CD14-positive monocyte (primary cell): Measurements from ENCODE around the gene APOL6. TPM values are rescaled to one million over a fixed set of nuclear protein-coding genes. Genes with fewer than 3 reads are reported as not detected.
A peak's percentile ranks its signal among the peaks of the same experiment; 100 is the strongest.
"Not testable (repeated sequence)": the region's sequence is repeated elsewhere in the genome, so short reads cannot be mapped to it uniquely, and the experiment has no call there.

ENCODE experiments used
- DNase-seq, 3 donors: peaks; one replicate each; pipeline ENCODE4 v3.0.0-alpha.2; 2011 to 2022
- H2AFZ ChIP-seq: 2 replicates; pipeline ENCODE4 v1.6.0; 2012; ENCODE audit warnings: mild to moderate bottlenecking, low read depth, low read length, inconsistent platforms; ENCODE audit not compliant: insufficient read depth, poor library complexity, severe bottlenecking
- H3K27ac ChIP-seq, 2 donors: 1 replicate in 1 of 2; 2 replicates in 1 of 2; pipeline ENCODE4 v1.5.1; 2012 to 2013; ENCODE audit warnings: low read length in 2 of 2, control low read depth in 1 of 2, inconsistent platforms in 1 of 2, low read depth in 1 of 2, mild to moderate bottlenecking in 1 of 2
- H3K27me3 ChIP-seq, 2 donors: one replicate each; pipeline versions ENCODE4 v1.6.0 to v1.6.1; 2011 to 2013; ENCODE audit warnings: low read length in 2 of 2; ENCODE audit not compliant: control insufficient read depth in 2 of 2, insufficient read depth in 2 of 2
- H3K36me3 ChIP-seq, 2 donors: replicated peaks in 1 of 2; 1 replicate in 1 of 2; 2 replicates in 1 of 2; pipeline versions ENCODE4 v1.5.1 to v1.6.1; 2012 to 2013; ENCODE audit warnings: low read length in 2 of 2, control low read depth in 1 of 2, inconsistent platforms in 1 of 2, mild to moderate bottlenecking in 1 of 2; ENCODE audit not compliant: insufficient read depth in 2 of 2, control insufficient read depth in 1 of 2
- H3K4me1 ChIP-seq, 2 donors: 1 replicate in 1 of 2; 2 replicates in 1 of 2; pipeline versions ENCODE4 v1.5.1 to v1.6.1; 2012 to 2013; ENCODE audit warnings: low read length in 2 of 2, control low read depth in 1 of 2, inconsistent platforms in 1 of 2, mild to moderate bottlenecking in 1 of 2, moderate library complexity in 1 of 2; ENCODE audit not compliant: insufficient read depth in 2 of 2, control insufficient read depth in 1 of 2
- H3K4me2 ChIP-seq: replicated peaks from 2 replicates; pipeline ENCODE3; 2012; ENCODE audit warnings: low read length, moderate library complexity, mild to moderate bottlenecking; ENCODE audit not compliant: poor library complexity, severe bottlenecking; ENCODE audit errors: extremely low read depth
- H3K4me3 ChIP-seq, 3 experiments: fragments of 200-600 bp in 1 of 3; sonication (generic) in 1 of 3; replicated peaks in 1 of 3; 1 replicate in 2 of 3; 2 replicates in 1 of 3; pipeline ENCODE4 v1.5.1; 2011 to 2013; ENCODE audit warnings: low read length in 3 of 3, mild to moderate bottlenecking in 3 of 3, control low read depth in 2 of 3, low read depth in 2 of 3, inconsistent platforms in 1 of 3, moderate library complexity in 1 of 3
- H3K79me2 ChIP-seq: 2 replicates; pipeline ENCODE4 v1.6.0; 2012; ENCODE audit warnings: mild to moderate bottlenecking, control low read depth, inconsistent platforms, low read length, moderate library complexity; ENCODE audit not compliant: insufficient read depth
- H3K9ac ChIP-seq: 2 replicates; pipeline ENCODE4 v1.6.0; 2017; ENCODE audit warnings: low read length, mild to moderate bottlenecking; ENCODE audit not compliant: insufficient read depth, poor library complexity, severe bottlenecking
- H3K9me3 ChIP-seq, 2 donors: replicated peaks in 1 of 2; 1 replicate in 1 of 2; 2 replicates in 1 of 2; pipeline versions ENCODE4 v1.5.1 to v1.6.1; 2012 to 2013; ENCODE audit warnings: low read length in 2 of 2, control low read depth in 1 of 2; ENCODE audit not compliant: control insufficient read depth in 1 of 2, insufficient read depth in 1 of 2
- H4K20me1 ChIP-seq: 2 replicates; pipeline ENCODE4 v1.6.0; 2012; ENCODE audit warnings: mild to moderate bottlenecking, low read length, control low read depth, moderate library complexity; ENCODE audit not compliant: insufficient read depth
- H3K27ac Mint-ChIP-seq, 7 donors: one replicate each; pipeline ENCODE4 v1.8.0; 2020; ENCODE audit warnings: mild to moderate bottlenecking in 7 of 7, mixed read lengths in 7 of 7, moderate library complexity in 6 of 7, inconsistent platforms in 2 of 7
- H3K27me3 Mint-ChIP-seq, 3 donors: one replicate each; pipeline ENCODE4 v1.8.0; 2021 to 2022; ENCODE audit warnings: low read depth in 3 of 3, mild to moderate bottlenecking in 3 of 3, mixed read lengths in 3 of 3, moderate library complexity in 3 of 3, inconsistent platforms in 1 of 3
- H3K36me3 Mint-ChIP-seq, 2 donors: one replicate each; pipeline ENCODE4 v1.8.0; 2020; ENCODE audit warnings: mixed read lengths in 2 of 2, inconsistent platforms in 1 of 2, mild to moderate bottlenecking in 1 of 2
- H3K4me1 Mint-ChIP-seq: one replicate; pipeline ENCODE4 v1.8.0; 2020; ENCODE audit warnings: mild to moderate bottlenecking, mixed read lengths
- H3K4me3 Mint-ChIP-seq, 2 donors: one replicate each; pipeline ENCODE4 v1.8.0; 2020; ENCODE audit warnings: mild to moderate bottlenecking in 2 of 2, mixed read lengths in 2 of 2, moderate library complexity in 1 of 2
- H3K9me3 Mint-ChIP-seq, 7 donors: one replicate each; pipeline ENCODE4 v1.8.0; 2020 to 2022; ENCODE audit warnings: mixed read lengths in 7 of 7, mild to moderate bottlenecking in 6 of 7, moderate library complexity in 6 of 7, inconsistent platforms in 2 of 7
- WGBS: methylation state at CpG from one replicate; pipeline ENCODE4 v1.1.5; 2013; ENCODE audit warnings: missing lambda C conversion rate; ENCODE audit not compliant: insufficient coverage; 5-methylcytosine and 5-hydroxymethylcytosine counted together
- intact Hi-C, 2 donors: fragments of 100-400 bp; cut with micrococcal nuclease; formaldehyde crosslinking; loops; one replicate each; pipeline versions ENCODE4 v1.15.0 to v1.15.1; 2023
- polyA plus RNA-seq, 3 donors: library from polyadenylated mRNA; depleted of rRNA in 1 of 3; unstranded in 2 of 3; stranded (reverse) in 1 of 3; fragments of 300-500 nt in 2 of 3; fragments of >200 nt in 1 of 3; fragmentation: Illumina TruSeq in 2 of 3; gene quantifications; 1 replicate in 2 of 3; 2 replicates in 1 of 3; pipeline ENCODE4 v1.2.3, GENCODE V29; 2012 to 2021
- TF ChIP-seq, protein P1 (sequence below): fragments of 200-600 bp; IDR thresholded peaks from one replicate; pipeline ENCODE4 v1.8.0; 2022; ENCODE audit warnings: antibody characterized with exemption, mild to moderate bottlenecking

The APOL6 gene
- polyA plus RNA-seq, 3 donors: 7.6 to 13.6 (median 9.1) TPM

DNA sequence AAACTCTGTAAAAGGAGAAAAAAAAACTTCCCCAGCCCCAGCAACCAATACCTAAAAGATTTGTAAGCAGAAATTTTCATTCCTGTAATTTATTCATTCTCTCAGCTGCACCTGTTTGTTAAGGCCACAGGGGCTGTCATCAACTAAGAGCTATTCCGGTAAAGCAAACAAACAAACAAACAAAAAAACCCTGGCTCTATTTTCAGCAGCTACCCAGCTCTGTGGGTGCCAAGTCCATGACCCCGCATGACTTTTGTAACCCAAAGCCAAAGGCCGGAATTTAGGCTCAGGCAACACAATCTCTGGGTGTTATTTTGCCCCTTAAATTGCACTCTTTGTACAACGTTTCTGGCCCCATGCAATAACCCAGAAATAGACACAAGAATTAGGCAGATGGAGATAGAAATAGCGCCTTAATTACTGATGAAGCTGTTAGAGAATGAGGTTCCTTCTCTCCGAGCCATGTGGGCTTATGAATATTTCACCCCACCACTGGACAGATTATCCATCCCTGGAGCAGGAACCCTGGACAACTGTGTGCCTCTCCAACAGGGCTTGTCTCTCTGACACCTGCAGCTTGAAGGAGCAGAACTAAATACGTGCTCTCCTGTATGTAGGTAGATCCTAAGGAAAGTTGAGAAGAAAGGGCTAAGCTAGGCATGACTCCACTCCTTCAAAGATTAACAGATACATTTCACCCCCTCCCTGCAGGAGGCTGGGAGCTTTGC, 29.4 kb downstream of the APOL6 start:
- Mint-ChIP-seq H3K4me1 (peaks cover 7% of the 10 kb centered on the region), H3K36me3 (no peaks in the 10 kb centered on the region), H3K27me3 (peaks cover 0 to 4% (median 2%) of the 10 kb centered on the region in 3 donors), H3K27ac (no peak overlapping the region), H3K9me3 (peaks cover 11 to 26% (median 20%) of the 10 kb centered on the region in 7 donors), H3K4me3 (no peak overlapping the region)
- TF ChIP-seq, protein P1, sequence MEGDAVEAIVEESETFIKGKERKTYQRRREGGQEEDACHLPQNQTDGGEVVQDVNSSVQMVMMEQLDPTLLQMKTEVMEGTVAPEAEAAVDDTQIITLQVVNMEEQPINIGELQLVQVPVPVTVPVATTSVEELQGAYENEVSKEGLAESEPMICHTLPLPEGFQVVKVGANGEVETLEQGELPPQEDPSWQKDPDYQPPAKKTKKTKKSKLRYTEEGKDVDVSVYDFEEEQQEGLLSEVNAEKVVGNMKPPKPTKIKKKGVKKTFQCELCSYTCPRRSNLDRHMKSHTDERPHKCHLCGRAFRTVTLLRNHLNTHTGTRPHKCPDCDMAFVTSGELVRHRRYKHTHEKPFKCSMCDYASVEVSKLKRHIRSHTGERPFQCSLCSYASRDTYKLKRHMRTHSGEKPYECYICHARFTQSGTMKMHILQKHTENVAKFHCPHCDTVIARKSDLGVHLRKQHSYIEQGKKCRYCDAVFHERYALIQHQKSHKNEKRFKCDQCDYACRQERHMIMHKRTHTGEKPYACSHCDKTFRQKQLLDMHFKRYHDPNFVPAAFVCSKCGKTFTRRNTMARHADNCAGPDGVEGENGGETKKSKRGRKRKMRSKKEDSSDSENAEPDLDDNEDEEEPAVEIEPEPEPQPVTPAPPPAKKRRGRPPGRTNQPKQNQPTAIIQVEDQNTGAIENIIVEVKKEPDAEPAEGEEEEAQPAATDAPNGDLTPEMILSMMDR: no peak
- Histone ChIP-seq H3K36me3 (no peaks in the 10 kb centered on the region), H3K27me3 (no peaks in the 10 kb centered on the region), H2AFZ (no peak overlapping the region), H3K4me2 (no peak overlapping the region), H3K9ac (no peak overlapping the region), H3K4me3 (no peak overlapping the region), H3K4me1 (no peaks in the 10 kb centered on the region), H3K79me2 (no peaks in the 10 kb centered on the region), H3K9me3 (peaks cover 13 to 17% of the 10 kb centered on the region in 2 donors), H4K20me1 (no peaks in the 10 kb centered on the region), H3K27ac (no peak overlapping the region)
- no peak for DNase-seq
- intact Hi-C loops: no loop called here
- 90% methylated on average over 3 of the region's 7 CpGs for WGBS

DNA sequence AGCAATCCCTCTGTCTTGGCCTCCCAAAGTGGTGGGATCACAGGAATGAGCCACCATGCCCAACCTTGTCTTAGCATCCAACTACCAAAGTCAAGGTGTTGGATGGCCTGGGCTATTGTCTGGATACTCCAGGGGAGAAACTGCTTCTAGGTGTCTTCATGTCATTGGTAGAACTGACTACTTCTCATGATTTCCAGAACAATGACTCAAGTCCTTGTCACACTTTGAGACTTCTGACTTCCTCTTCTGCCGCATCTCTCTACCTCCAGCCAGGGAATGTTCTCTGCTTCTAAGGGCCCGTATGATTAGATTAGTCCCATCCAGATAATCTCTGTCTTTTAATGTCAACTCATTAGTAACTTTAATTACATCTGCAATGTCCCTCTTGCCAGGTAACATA, 30.6 kb downstream of the APOL6 start:
- TF ChIP-seq, protein P1: no peak
- Mint-ChIP-seq H3K27me3 (peaks cover 1 to 4% (median 3%) of the 10 kb centered on the region in 3 donors), H3K4me3 (no peak overlapping the region), H3K27ac (peak overlapping the region in 1 of 7 donors; percentile 28), H3K9me3 (peaks cover 11 to 26% (median 20%) of the 10 kb centered on the region in 7 donors), H3K36me3 (no peaks in the 10 kb centered on the region), H3K4me1 (peaks cover 7% of the 10 kb centered on the region)
- Histone ChIP-seq H3K36me3 (no peaks in the 10 kb centered on the region), H3K4me2 (no peak overlapping the region), H4K20me1 (no peaks in the 10 kb centered on the region), H3K27ac (no peak overlapping the region), H3K27me3 (no peaks in the 10 kb centered on the region), H3K4me3 (no peak overlapping the region), H2AFZ (no peak overlapping the region), H3K9ac (no peak overlapping the region), H3K4me1 (no peaks in the 10 kb centered on the region), H3K9me3 (peaks cover 13 to 17% of the 10 kb centered on the region in 2 donors), H3K79me2 (no peaks in the 10 kb centered on the region)
- peak; percentile 9 to 70 (median 25) for DNase-seq
- WGBS: 100% methylated on average over 1 of the region's 2 CpGs
- intact Hi-C loops: no loop called here

DNA sequence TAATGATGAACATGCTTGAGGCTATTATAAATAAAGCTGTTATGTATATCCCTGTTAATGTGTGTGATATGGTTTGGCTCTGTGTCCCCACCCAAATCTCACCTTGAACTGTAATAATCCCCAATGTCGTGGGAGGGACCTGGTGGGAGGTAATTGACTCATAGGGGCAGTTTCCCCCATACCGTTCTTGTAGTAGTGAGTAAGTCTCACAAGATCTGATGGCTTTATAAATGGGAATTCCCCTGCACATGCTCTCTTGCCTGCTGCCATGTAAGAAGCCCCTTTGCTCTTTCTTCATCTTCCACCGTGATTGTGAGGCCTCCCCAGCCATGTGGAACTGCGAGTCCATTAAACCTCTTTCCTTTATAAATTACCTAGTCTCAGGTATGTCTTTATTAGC, 31.2 kb downstream of the APOL6 start:
- peak in 2 of 3 donors; percentile 7 to 72 for DNase-seq
- H2AFZ ChIP-seq, H3K27ac Mint-ChIP-seq, H3K27me3 Mint-ChIP-seq, H3K4me1 ChIP-seq, H3K79me2 ChIP-seq, H3K4me3 Mint-ChIP-seq, H3K4me2 ChIP-seq, H3K36me3 ChIP-seq, H4K20me1 ChIP-seq, intact Hi-C loops, H3K27ac ChIP-seq, H3K4me1 Mint-ChIP-seq, H3K27me3 ChIP-seq, H3K4me3 ChIP-seq, H3K36me3 Mint-ChIP-seq, H3K9ac ChIP-seq: not testable (repeated sequence)
- H3K9me3 ChIP-seq: peaks cover 13 to 17% of the 10 kb centered on the region in 2 donors
- no CpG with 5 or more reads among the region's 4 CpGs for WGBS
- H3K9me3 Mint-ChIP-seq: peaks cover 11 to 24% (median 20%) of the 10 kb centered on the region in 7 donors
